ENCODE measurements around the gene EXOC6. TPM values are rescaled to one million over a fixed set of nuclear protein-coding genes. Genes with fewer than 3 reads are reported as not detected.

EXOC6 gene
- total RNA-seq, 8 experiments from 2014 or later = 1.9 to 24.3 (median 14.6) TPM

DNA sequence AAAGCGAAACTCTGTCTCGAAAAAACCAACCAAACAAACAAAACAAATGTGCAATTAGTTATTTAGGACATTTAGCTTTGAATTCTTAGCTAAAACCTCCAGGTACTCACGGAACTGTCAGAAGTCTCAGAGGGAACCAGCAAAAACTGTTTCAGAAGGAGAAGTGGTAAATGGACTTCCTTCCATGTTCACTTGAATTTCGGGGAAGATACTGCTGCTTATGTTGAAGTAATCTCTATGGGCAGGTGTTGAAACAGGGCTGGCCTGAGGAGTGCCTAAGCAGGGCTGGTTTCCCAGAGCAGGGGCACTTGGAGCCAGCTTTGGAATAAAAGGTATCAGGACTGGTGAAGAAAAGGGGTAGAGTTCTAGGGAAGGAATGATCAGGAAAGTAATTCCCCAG is 2.4 kb upstream of the EXOC6 start:
- in situ Hi-C loops (cut with MboI; ENCODE audit: low pct_unique_long_range_greater_than_20kb in 2 of 9, low sequenced_read_pairs in 9 of 9, unreplicated experiment in 9 of 9) = no loop called here
- Histone ChIP-seq H3K27ac (no peak overlapping the region), H3K4me3 (no peak overlapping the region), H3K4me1 (replicated peaks in 1 of 2) (peaks cover 0 to 14% of the 10 kb centered on the region in 2 donors)
- ATAC-seq (replicated peaks in 6 of 8) = no peak
- 57 to 100% (median 90%) methylated on average over 1 to 4 of the region's 4 CpGs; no CpG with 5 or more reads in 4 of the 10 experiments for WGBS, 10 experiments

GRCh38 chr10:92846344-92846743 is 2.0 kb upstream of the EXOC6 start:
- 0 to 94% (median 64%) methylated on average over 1 to 3 of the region's 3 CpGs; no CpG with 5 or more reads in 4 of the 10 experiments for WGBS, 10 experiments
- ATAC-seq (replicated peaks in 6 of 8) = no peak
- peaks cover 0 to 14% of the 10 kb centered on the region in 2 donors for H3K4me1 ChIP-seq (replicated peaks in 1 of 2)
- H3K27ac ChIP-seq = no peak overlapping the region
- in situ Hi-C loops (cut with MboI; ENCODE audit: low pct_unique_long_range_greater_than_20kb in 2 of 9, low sequenced_read_pairs in 9 of 9, unreplicated experiment in 9 of 9) = no loop called here
- no peak overlapping the region for H3K4me3 ChIP-seq

- no peak for ATAC-seq (replicated peaks in 6 of 8)
- peaks cover 0 to 14% of the 10 kb centered on the region in 2 donors for H3K4me1 ChIP-seq (replicated peaks in 1 of 2)
- in situ Hi-C loops (cut with MboI; ENCODE audit: low pct_unique_long_range_greater_than_20kb in 2 of 9, low sequenced_read_pairs in 9 of 9, unreplicated experiment in 9 of 9) = no loop called here
- 67 to 100% (median 83%) methylated on average over 1 to 2 of the region's 2 CpGs; no CpG with 5 or more reads in 5 of the 10 experiments for WGBS, 10 experiments
- no peak overlapping the region for H3K4me3 ChIP-seq
- no peak overlapping the region for H3K27ac ChIP-seq
These were observed 1.5 kb upstream of the EXOC6 start for GRCh38 chr10:92846854-92847201.

- in situ Hi-C loops (cut with MboI; ENCODE audit: low pct_unique_long_range_greater_than_20kb in 2 of 9, low sequenced_read_pairs in 9 of 9, unreplicated experiment in 9 of 9) = no loop called here
- WGBS, 10 experiments = 40 to 100% (median 88%) methylated on average over 2 to 4 of the region's 4 CpGs
- H3K4me1 ChIP-seq (replicated peaks in 1 of 2) = peaks cover 0 to 14% of the 10 kb centered on the region in 2 donors
- no peak overlapping the region for H3K4me3 ChIP-seq
- H3K27ac ChIP-seq = no peak overlapping the region
- no peak for ATAC-seq (replicated peaks in 6 of 8)
These were observed 987 bp upstream of the EXOC6 start for GRCh38 chr10:92847202-92847864.

GRCh38 chr10:92848037-92848440 is 281 bp upstream of the EXOC6 start:
- no peak for ATAC-seq (replicated peaks in 6 of 8)
- WGBS, 10 experiments = 0 to 20% (median 10%) methylated on average over 1 to 9 of the region's 32 CpGs; no CpG with 5 or more reads in 3 of the 10 experiments
- in situ Hi-C loops (cut with MboI; ENCODE audit: low pct_unique_long_range_greater_than_20kb in 2 of 9, low sequenced_read_pairs in 9 of 9, unreplicated experiment in 9 of 9) = no loop called here
- Histone ChIP-seq H3K27ac (peak overlapping the region in 1 of 2 donors; percentile 93), H3K4me1 (replicated peaks in 1 of 2) (peaks cover 0 to 14% of the 10 kb centered on the region in 2 donors), H3K4me3 (peak overlapping the region; percentile 91 to 98 (median 97))

DNA sequence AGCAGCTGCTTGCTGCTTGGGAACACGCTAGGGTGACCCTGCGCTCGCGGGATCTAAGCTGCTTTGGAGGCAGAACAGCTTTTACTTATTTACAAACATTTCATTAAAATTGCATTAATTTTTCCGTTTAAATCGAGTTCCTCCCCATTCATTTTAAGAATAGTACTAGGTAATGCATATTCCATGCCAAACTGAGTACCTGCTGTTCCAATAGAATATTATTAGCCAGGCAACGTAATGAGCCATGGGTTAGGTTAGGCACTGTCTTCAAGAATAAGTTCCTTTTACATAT is 860 bp downstream of the EXOC6 start:
- WGBS, 10 experiments = 0 to 31% (median 0%) methylated on average over 1 to 6 of the region's 7 CpGs; no CpG with 5 or more reads in 2 of the 10 experiments
- ATAC-seq (replicated peaks in 6 of 8) = no peak
- peak overlapping the region; percentile 93 to 96 for H3K27ac ChIP-seq
- in situ Hi-C loops (cut with MboI; ENCODE audit: low pct_unique_long_range_greater_than_20kb in 2 of 9, low sequenced_read_pairs in 9 of 9, unreplicated experiment in 9 of 9) = no loop called here
- H3K4me1 ChIP-seq (replicated peaks in 1 of 2) = peaks cover 0 to 14% of the 10 kb centered on the region in 2 donors
- H3K4me3 ChIP-seq = peak overlapping the region; percentile 91 to 98 (median 97)

- H3K4me3 ChIP-seq = peak overlapping the region; percentile 91 to 98 (median 97)
- no peak for ATAC-seq (replicated peaks in 6 of 8)
- no peak overlapping the region for H3K27ac ChIP-seq
- WGBS, 10 experiments = 29 to 83% (median 55%) methylated on average over 1 to 2 of the region's 2 CpGs; no CpG with 5 or more reads in 1 of the 10 experiments
- peaks cover 0 to 14% of the 10 kb centered on the region in 2 donors for H3K4me1 ChIP-seq (replicated peaks in 1 of 2)
- in situ Hi-C loops (cut with MboI; ENCODE audit: low pct_unique_long_range_greater_than_20kb in 2 of 9, low sequenced_read_pairs in 9 of 9, unreplicated experiment in 9 of 9) = no loop called here
These were observed 1.3 kb downstream of the EXOC6 start for GRCh38 chr10:92849576-92850090.

- Histone ChIP-seq H3K4me3 (peak overlapping the region in 2 of 5 donors; percentile 97 to 98), H3K4me1 (replicated peaks in 1 of 2) (peaks cover 0 to 14% of the 10 kb centered on the region in 2 donors), H3K27ac (no peak overlapping the region)
- ATAC-seq (replicated peaks in 6 of 8) = no peak
- in situ Hi-C loops (cut with MboI; ENCODE audit: low pct_unique_long_range_greater_than_20kb in 2 of 9, low sequenced_read_pairs in 9 of 9, unreplicated experiment in 9 of 9) = no loop called here
- 34 to 73% (median 52%) methylated on average over 2 of the region's 2 CpGs; no CpG with 5 or more reads in 1 of the 10 experiments for WGBS, 10 experiments
These were observed 1.9 kb downstream of the EXOC6 start for GRCh38 chr10:92850185-92850584.

DNA sequence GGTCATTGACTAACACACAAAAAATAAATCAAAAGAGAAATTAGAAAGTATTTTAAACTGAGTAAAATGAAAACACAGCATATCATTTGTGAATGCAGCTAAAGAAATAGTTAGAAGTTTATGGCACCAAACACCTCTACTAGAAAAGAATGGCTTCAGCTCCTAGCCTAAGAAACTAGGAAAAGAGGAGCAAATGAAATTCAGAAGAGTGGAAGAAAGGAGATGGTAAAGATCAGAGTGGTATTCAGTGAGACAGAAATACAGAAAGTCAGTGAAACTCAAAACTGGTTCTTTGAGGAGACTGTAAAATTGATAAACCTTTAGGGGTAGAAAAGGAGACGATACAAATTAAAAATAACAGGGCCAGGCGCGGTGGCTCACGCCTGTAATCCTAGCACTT is 2.7 kb downstream of the EXOC6 start:
- peaks cover 0 to 14% of the 10 kb centered on the region in 2 donors for H3K4me1 ChIP-seq (replicated peaks in 1 of 2)
- WGBS, 10 experiments = 93 to 100% (median 100%) methylated on average over 2 to 4 of the region's 4 CpGs; no CpG with 5 or more reads in 3 of the 10 experiments
- no peak overlapping the region for H3K27ac ChIP-seq
- ATAC-seq (replicated peaks in 6 of 8) = no peak
- in situ Hi-C loops (cut with MboI; ENCODE audit: low pct_unique_long_range_greater_than_20kb in 2 of 9, low sequenced_read_pairs in 9 of 9, unreplicated experiment in 9 of 9) = no loop called here
- H3K4me3 ChIP-seq = no peak overlapping the region

DNA sequence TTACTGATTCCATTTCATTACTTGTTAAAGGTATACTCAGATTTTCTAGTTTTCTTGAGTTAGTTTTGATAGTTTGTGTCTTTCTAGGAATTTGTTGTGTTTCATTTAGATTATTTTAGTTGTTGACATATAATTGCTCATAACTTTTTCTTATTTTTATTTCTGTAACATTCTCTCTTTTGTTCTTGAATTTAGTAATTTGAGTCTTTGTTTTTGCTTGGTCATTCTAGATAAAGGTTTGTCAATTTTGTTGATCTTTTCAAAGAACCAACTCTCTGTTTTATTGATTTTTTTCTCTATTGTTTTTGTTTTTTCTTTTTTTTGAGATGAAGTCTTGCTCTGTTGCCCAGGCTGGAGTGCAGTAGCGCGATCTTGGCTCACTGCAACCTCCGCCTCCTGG is 7.2 kb downstream of the EXOC6 start:
- ATAC-seq (replicated peaks in 6 of 8) = no peak
- WGBS, 10 experiments = 62 to 100% (median 100%) methylated on average over 1 to 3 of the region's 3 CpGs; no CpG with 5 or more reads in 2 of the 10 experiments
- H3K4me3 ChIP-seq = no peak overlapping the region
- peaks cover 0 to 2% of the 10 kb centered on the region in 2 donors for H3K4me1 ChIP-seq (replicated peaks in 1 of 2)
- no peak overlapping the region for H3K27ac ChIP-seq
- in situ Hi-C loops (cut with MboI; ENCODE audit: low pct_unique_long_range_greater_than_20kb in 2 of 9, low sequenced_read_pairs in 9 of 9, unreplicated experiment in 9 of 9) = no loop called here

DNA sequence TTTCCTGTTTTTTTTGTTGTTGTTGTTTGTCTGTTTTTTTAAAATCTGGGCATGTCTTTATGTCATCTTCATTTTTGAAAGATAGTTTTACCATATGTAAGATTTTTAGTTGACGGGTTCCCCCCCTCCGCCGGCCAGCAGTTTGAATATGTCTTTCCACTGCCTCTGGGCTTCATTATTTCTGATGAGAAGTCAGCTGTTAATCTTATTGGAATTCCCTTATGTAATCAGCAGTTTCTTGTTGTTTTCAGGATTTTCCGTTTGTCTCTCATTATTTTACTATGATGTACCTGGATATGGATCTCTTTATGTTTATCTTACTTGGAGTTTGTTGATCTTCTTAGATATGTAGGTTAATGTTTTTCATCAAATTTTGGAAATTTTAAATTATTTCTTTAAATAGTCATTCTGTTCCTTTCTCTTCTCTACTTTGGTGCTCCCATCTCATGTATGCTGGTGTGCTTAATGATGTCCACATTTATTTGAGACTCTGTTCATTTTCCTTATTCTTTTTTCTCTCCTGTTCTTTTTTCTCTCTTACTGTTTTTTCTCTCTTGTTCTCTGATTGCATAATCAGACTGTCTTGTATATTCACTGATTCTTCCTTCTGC is 9.7 kb downstream of the EXOC6 start:
- Histone ChIP-seq H3K4me1 (replicated peaks in 1 of 2) (no peaks in the 10 kb centered on the region), H3K4me3 (no peak overlapping the region), H3K27ac (no peak overlapping the region)
- in situ Hi-C loops (cut with MboI; ENCODE audit: low pct_unique_long_range_greater_than_20kb in 2 of 9, low sequenced_read_pairs in 9 of 9, unreplicated experiment in 9 of 9) = no loop called here
- ATAC-seq (replicated peaks in 6 of 8) = no peak
- WGBS, 10 experiments = 56 to 100% (median 90%) methylated on average over 3 to 4 of the region's 4 CpGs; no CpG with 5 or more reads in 1 of the 10 experiments

DNA sequence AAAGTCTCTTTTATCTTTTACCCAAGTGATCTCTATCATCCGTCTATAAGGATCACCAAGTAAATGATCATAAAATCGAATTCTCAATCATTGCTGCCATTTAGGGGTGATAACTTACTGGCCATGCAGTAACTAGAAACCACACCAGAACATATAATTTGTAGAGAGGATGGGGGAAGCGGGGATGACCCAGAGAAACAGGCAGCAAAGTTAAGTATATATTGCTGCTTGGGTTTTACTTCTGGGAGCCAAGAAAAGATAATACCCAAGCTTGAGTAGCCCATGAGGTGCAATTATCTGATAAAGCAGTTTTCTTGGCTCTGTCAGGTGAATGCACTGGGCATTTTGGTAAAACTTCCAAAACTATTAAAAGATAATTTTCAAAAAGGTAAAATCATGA is 18.9 kb downstream of the EXOC6 start:
- in situ Hi-C loops (cut with MboI; ENCODE audit: low pct_unique_long_range_greater_than_20kb in 2 of 9, low sequenced_read_pairs in 9 of 9, unreplicated experiment in 9 of 9) = no loop called here
- ATAC-seq (replicated peaks in 6 of 8) = no peak

GRCh38 chr10:92868036-92868435 is 19.7 kb downstream of the EXOC6 start:
- H3K4me3 ChIP-seq = no peak overlapping the region
- ATAC-seq (replicated peaks in 6 of 8) = peak in 1 of 8 experiments; percentile 68
- H3K27ac ChIP-seq = no peak overlapping the region
- in situ Hi-C loops (cut with MboI; ENCODE audit: low pct_unique_long_range_greater_than_20kb in 2 of 9, low sequenced_read_pairs in 9 of 9, unreplicated experiment in 9 of 9) = no loop called here
- H3K4me1 ChIP-seq (replicated peaks in 1 of 2) = no peaks in the 10 kb centered on the region
- 10 to 93% (median 51%) methylated on average over 1 to 3 of the region's 3 CpGs for WGBS, 10 experiments

More for the DNA sequence above, 18.9 kb downstream of the EXOC6 start:
- no peak overlapping the region for H3K27ac ChIP-seq
- H3K4me1 ChIP-seq (replicated peaks in 1 of 2) = no peaks in the 10 kb centered on the region
- no peak overlapping the region for H3K4me3 ChIP-seq
- 50 to 100% (median 83%) methylated on average over 1 to 3 of the region's 3 CpGs; no CpG with 5 or more reads in 1 of the 10 experiments for WGBS, 10 experiments
